ENCODE results near the gene ELAVL1. TPM values are rescaled to one million over a fixed set of nuclear protein-coding genes. Genes with fewer than 3 reads are reported as not detected.
A peak's percentile ranks its signal among the peaks of the same experiment; 100 is the strongest.

Gene ELAVL1
- total and polyA plus RNA-seq, 9 of the 15 experiments (the other 6 are each of a cell fraction or from before 2014, with no cell fraction given): 4.3 to 172 (median 69.2) TPM

- TF ChIP-seq ARID3B (CRISPR knock-in tag; IDR thresholded peaks at IDR 0.05; ENCODE audit: borderline replicate concordance): 0 out of 2 replicates have a peak, but pooled peaks have one; percentile 21
- no peak for TF ChIP-seq PURB (CRISPR knock-in tag; IDR thresholded peaks at IDR 0.05; ENCODE audit: low read depth)
- TF ChIP-seq GABPB1 (CRISPR knock-in tag; IDR thresholded peaks at IDR 0.05): peak; percentile 64
- TF ChIP-seq RUNX1 (IDR thresholded peaks at IDR 0.05; ENCODE audit: low read depth): no peak
- TF ChIP-seq IRF9 (tag; IDR thresholded peaks at IDR 0.05): peak; percentile 91
- no peak for TF ChIP-seq ZC3H11A (IDR thresholded peaks at IDR 0.05; ENCODE audit: low read depth, low read length)
- TF ChIP-seq ARID2 (IDR thresholded peaks at IDR 0.05): no peak
- no peak for TF ChIP-seq ZNF717 (CRISPR knock-in tag; IDR thresholded peaks at IDR 0.05)
- no peak for TF ChIP-seq ZNF668 (CRISPR knock-in tag; IDR thresholded peaks at IDR 0.05)
- TF ChIP-seq HMG20A (CRISPR knock-in tag; conservative IDR thresholded peaks at IDR 0.05): 0 out of 2 replicates have a peak, but pooled peaks have one; percentile 35
- TF ChIP-seq BRCA1 (IDR thresholded peaks at IDR 0.05): no peak
- no peak for TF ChIP-seq BRCA1 (CRISPR knock-in tag; IDR thresholded peaks at IDR 0.05)
- no peak for TF ChIP-seq ZNF785 (CRISPR knock-in tag; IDR thresholded peaks at IDR 0.05)
- TF ChIP-seq THRAP3 (IDR thresholded peaks at IDR 0.05; ENCODE audit: borderline replicate concordance): no peak
- TF ChIP-seq TCF3 (CRISPR knock-in tag; IDR thresholded peaks at IDR 0.05): no peak; the same call in 1 of the 2 replicates
- TF ChIP-seq TCFL5 (CRISPR knock-in tag; conservative IDR thresholded peaks at IDR 0.05): no peak
- peak; percentile 100 for TF ChIP-seq NKRF (IDR thresholded peaks at IDR 0.05; ENCODE audit: borderline replicate concordance)
- peak; percentile 70 to 73 for TF ChIP-seq FOXK2 (conservative IDR thresholded peaks at IDR 0.05 in 1 of 2, IDR thresholded peaks at IDR 0.05 in 1 of 2; ENCODE audit: low read depth in 2 of 2)
- no peak for TF ChIP-seq HOXB6 (CRISPR knock-in tag; IDR thresholded peaks at IDR 0.05; ENCODE audit: borderline replicate concordance)
- peak; percentile 77 for TF ChIP-seq NFRKB (IDR thresholded peaks at IDR 0.05; ENCODE audit: low read depth)
- TF ChIP-seq RBM22 (IDR thresholded peaks at IDR 0.05; ENCODE audit: low read depth, low read length, poor library complexity, severe bottlenecking): peak; percentile 72
- TF ChIP-seq ZNF239 (CRISPR knock-in tag; IDR thresholded peaks at IDR 0.05): no peak
- no peak for TF ChIP-seq ELF4 (CRISPR knock-in tag; IDR thresholded peaks at IDR 0.05)
- TF ChIP-seq POLR2G (IDR thresholded peaks at IDR 0.05; ENCODE audit: low read depth, low read length): peak; percentile 99
- TF ChIP-seq ZNF232 (CRISPR knock-in tag; IDR thresholded peaks at IDR 0.05): no peak
- TF ChIP-seq ZNF263 (CRISPR knock-in tag; IDR thresholded peaks at IDR 0.05; ENCODE audit: borderline replicate concordance): peak; percentile 13; the same call in 1 of the 2 replicates
- TF ChIP-seq OTX1 (CRISPR knock-in tag; IDR thresholded peaks at IDR 0.05): no peak
Observed at GRCh38 chr19:7943444-7944176, 61.8 kb downstream of the ELAVL1 start, which contains the start of gene TIMM44 (continued).
